Activated T-cell treated with anti-CD3 and anti-CD28 coated beads, Interleukin-2, amount 50 U/mL, for 1 hour (primary cell): ENCODE data around the gene PRKAG2.
"Not testable (repeated sequence)": the region's sequence is repeated elsewhere in the genome, so short reads cannot be mapped to it uniquely, and the experiment has no call there.

Experiments
- DNase-seq: peaks from one replicate; pipeline ENCODE4 v3.0.0-alpha.2; 2020

The PRKAG2 gene

GRCh38 chr7:151883857-151884256 lies 6.9 kb upstream of the PRKAG2 start:
- DNase-seq: no peak

GRCh38 chr7:151882734-151883133 lies 5.8 kb upstream of the PRKAG2 start:
- no peak for DNase-seq

- DNase-seq: no peak
These were observed 3.8 kb upstream of the PRKAG2 start for GRCh38 chr7:151880688-151881087.

GRCh38 chr7:151877911-151878835 lies 1.3 kb upstream of the PRKAG2 start:
- DNase-seq: peak; percentile 23

- DNase-seq: peak; percentile 76
These were observed 695 bp downstream of the PRKAG2 start for GRCh38 chr7:151875942-151876898.

- not testable (repeated sequence) for DNase-seq
These were observed 2.4 kb downstream of the PRKAG2 start for GRCh38 chr7:151874479-151874878.

- DNase-seq: no peak
These were observed 3.4 kb downstream of the PRKAG2 start for GRCh38 chr7:151873402-151873965.

- no peak for DNase-seq
These were observed 4.1 kb downstream of the PRKAG2 start for GRCh38 chr7:151872531-151873401.

- DNase-seq: no peak
These were observed 5.0 kb downstream of the PRKAG2 start for GRCh38 chr7:151871904-151872303.

GRCh38 chr7:151871189-151871735 lies 5.7 kb downstream of the PRKAG2 start:
- no peak for DNase-seq

GRCh38 chr7:151869968-151870918 lies 6.7 kb downstream of the PRKAG2 start:
- DNase-seq: no peak

- no peak for DNase-seq
These were observed 7.5 kb downstream of the PRKAG2 start for GRCh38 chr7:151869455-151869854.

- no peak for DNase-seq
These were observed 7.8 kb downstream of the PRKAG2 start for GRCh38 chr7:151869109-151869428.

- DNase-seq: no peak
These were observed 8.4 kb downstream of the PRKAG2 start for GRCh38 chr7:151868396-151869108.

- DNase-seq: no peak
These were observed 9.0 kb downstream of the PRKAG2 start for GRCh38 chr7:151867912-151868311.

GRCh38 chr7:151866761-151867655 lies 9.9 kb downstream of the PRKAG2 start:
- no peak for DNase-seq

GRCh38 chr7:151866028-151866427 lies 10.9 kb downstream of the PRKAG2 start:
- DNase-seq: no peak

- DNase-seq: no peak
These were observed 11.7 kb downstream of the PRKAG2 start for GRCh38 chr7:151865070-151865670.

- no peak for DNase-seq
These were observed 12.4 kb downstream of the PRKAG2 start for GRCh38 chr7:151864561-151864960.
